Measurements from ENCODE around the gene TLL2. TPM values are rescaled to one million over a fixed set of nuclear protein-coding genes. Genes with fewer than 3 reads are reported as not detected.

TLL2 gene
- total RNA-seq, 2 donors from 2014 or later, result 0.28 to 0.32 TPM

DNA sequence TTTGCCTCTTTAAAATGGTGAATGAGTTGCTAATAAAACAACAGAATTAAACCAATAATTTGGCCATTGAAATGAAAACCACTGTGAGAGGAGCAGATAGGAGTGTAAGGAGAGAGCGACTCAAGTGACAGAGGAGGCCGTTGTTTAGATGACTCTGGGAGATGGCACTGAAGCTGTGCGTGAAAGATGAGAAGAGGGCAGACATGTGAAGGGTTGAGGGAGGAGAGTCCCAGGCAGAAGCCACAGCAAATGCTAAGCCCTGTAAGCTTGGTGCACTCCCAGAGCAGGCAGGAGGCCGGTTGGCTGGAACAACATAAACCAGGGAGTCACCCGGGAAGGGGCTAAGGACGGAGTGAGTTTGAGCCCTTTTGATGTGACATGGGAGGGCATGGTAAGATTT lies 154.1 kb downstream of the TLL2 start:
- no peak overlapping the region for H3K27ac ChIP-seq
- H3K9me3 ChIP-seq, result no peaks in the 10 kb centered on the region
- no peaks in the 10 kb centered on the region for H3K4me1 ChIP-seq (replicated peaks)
- TF ChIP-seq POLR2AphosphoS5 (IDR thresholded peaks at IDR 0.05) (no peak), POLR2A (IDR thresholded peaks at IDR 0.05) (no peak)
- TF ChIP-seq, protein P1, sequence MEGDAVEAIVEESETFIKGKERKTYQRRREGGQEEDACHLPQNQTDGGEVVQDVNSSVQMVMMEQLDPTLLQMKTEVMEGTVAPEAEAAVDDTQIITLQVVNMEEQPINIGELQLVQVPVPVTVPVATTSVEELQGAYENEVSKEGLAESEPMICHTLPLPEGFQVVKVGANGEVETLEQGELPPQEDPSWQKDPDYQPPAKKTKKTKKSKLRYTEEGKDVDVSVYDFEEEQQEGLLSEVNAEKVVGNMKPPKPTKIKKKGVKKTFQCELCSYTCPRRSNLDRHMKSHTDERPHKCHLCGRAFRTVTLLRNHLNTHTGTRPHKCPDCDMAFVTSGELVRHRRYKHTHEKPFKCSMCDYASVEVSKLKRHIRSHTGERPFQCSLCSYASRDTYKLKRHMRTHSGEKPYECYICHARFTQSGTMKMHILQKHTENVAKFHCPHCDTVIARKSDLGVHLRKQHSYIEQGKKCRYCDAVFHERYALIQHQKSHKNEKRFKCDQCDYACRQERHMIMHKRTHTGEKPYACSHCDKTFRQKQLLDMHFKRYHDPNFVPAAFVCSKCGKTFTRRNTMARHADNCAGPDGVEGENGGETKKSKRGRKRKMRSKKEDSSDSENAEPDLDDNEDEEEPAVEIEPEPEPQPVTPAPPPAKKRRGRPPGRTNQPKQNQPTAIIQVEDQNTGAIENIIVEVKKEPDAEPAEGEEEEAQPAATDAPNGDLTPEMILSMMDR (IDR thresholded peaks at IDR 0.05), result no peak
- intact Hi-C loops (cut with DNase I), result no loop called here
- DNase-seq (ENCODE audit: low spot score), result no peak
- H3K4me3 ChIP-seq, result no peak overlapping the region
- WGBS, result 66% methylated on average over 6 of the region's 6 CpGs
- H3K36me3 ChIP-seq, result no peaks in the 10 kb centered on the region
- H3K27me3 ChIP-seq (replicated peaks; ENCODE audit: insufficient read depth), result no peaks in the 10 kb centered on the region

DNA sequence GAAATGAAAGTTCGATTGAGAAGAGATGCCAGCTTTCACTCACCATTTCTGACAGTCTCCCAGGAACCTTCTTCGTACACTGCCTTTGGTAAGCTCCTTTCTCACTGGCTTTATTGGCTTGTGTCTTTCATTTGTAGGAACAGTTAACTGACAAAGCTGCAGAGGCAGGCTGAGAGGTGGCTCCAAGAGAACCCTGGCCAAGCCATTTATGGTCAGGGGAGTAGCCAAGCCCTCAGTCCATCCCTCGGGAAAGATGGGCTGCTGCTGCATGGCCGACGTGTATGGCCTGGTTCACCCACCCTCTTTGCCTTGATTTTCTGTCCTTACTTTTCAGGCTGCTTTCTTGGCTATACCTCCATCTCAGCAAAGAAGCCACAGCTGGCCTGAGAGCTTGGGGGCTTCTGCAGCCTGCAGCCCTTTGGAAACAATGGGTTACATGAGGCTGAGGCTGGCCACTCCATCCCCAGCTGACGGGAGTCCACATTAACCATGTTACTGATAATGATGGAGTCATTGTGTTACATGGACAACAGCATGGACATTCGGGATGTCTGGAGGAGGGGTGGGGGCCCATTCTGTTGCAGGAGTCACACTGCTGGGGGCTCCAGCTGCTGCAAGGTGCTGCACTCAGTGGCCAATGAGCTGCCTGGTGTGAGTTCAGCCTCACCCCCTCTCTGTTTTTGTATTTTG lies 154.7 kb downstream of the TLL2 start, which contains the start of gene OPALIN:
Gene OPALIN, minus strand, starts transcription at position 152 of the 690 bp plus-strand sequence. Its CDS starts 106 bp downstream, at position 46.
- no peak within 1 kb of the TSS for H3K27ac ChIP-seq
- no peak for TF ChIP-seq POLR2AphosphoS5 (IDR thresholded peaks at IDR 0.05)
- TF ChIP-seq POLR2A (IDR thresholded peaks at IDR 0.05), result no peak
- TF ChIP-seq, protein P1 (IDR thresholded peaks at IDR 0.05), result no peak
- H3K4me1 ChIP-seq (replicated peaks), result no peaks in the 10 kb centered on the region
- H3K27me3 ChIP-seq (replicated peaks; ENCODE audit: insufficient read depth), result no peaks in the 10 kb centered on the region
- no peak for DNase-seq (ENCODE audit: low spot score)
- intact Hi-C loops (cut with DNase I), result no loop called here
- H3K9me3 ChIP-seq, result no peaks in the 10 kb centered on the region
- WGBS, result 64% methylated on average over 7 of the region's 7 CpGs
- H3K36me3 ChIP-seq, result no peaks in the 10 kb centered on the region
- no peak within 1 kb of the TSS for H3K4me3 ChIP-seq

DNA sequence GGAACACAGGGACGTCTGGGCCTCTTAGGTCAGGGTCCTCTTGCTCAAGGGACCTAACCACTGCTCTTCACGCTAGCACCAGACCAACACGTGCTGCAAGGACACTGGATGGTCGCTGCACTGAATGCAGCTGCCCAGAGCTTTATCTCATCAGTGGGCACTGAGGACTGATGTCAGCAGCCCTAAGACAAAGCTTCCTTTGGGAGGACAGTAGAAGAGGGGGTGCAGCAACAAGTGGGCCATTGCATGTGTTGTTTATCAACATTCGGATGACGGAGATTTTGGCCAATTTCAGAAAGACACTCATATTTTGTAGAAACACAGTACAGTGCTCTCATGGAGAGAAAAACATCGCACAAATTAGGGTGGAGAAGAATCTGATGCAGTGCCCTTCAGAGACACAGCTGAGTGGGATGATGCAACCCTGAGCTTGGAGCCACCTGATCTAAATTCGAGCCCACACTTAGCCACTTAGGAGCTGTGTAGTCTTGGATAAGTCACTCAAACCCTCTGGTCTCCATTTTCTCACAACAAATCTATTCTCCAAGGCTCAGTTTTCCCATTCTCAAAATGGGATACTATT lies 156.6 kb downstream of the TLL2 start:
- H3K4me3 ChIP-seq, result no peak overlapping the region
- DNase-seq (ENCODE audit: low spot score), result no peak
- TF ChIP-seq, protein P1 (IDR thresholded peaks at IDR 0.05), result no peak
- no peak for TF ChIP-seq POLR2AphosphoS5 (IDR thresholded peaks at IDR 0.05)
- no peak for TF ChIP-seq POLR2A (IDR thresholded peaks at IDR 0.05)
- WGBS, result 74% methylated on average over 8 of the region's 8 CpGs
- H3K27me3 ChIP-seq (replicated peaks; ENCODE audit: insufficient read depth), result no peaks in the 10 kb centered on the region
- no peaks in the 10 kb centered on the region for H3K9me3 ChIP-seq
- no peak overlapping the region for H3K27ac ChIP-seq
- no peaks in the 10 kb centered on the region for H3K4me1 ChIP-seq (replicated peaks)
- H3K36me3 ChIP-seq, result no peaks in the 10 kb centered on the region
- intact Hi-C loops (cut with DNase I), result no loop called here

DNA sequence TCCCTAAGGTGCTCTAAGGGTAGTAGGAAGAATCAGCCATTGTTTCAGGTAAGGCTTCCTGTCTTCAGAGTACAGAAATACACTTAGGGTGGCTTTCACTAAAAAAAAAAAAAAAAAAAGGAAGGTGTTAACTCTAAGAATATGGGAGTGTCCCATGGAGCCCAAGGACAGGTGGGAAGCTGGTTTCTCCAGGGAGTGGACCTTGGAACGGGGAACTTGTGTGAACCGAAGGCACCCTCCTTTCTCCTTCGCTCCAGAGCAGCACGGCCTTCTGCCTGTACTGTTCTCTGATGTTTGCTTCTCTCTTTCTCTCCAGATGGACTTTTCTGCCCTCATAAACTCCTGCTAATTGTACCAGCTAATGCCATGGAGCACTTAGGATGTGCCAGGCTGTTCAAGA lies 161.1 kb downstream of the TLL2 start:
- 42% methylated on average over 4 of the region's 4 CpGs for WGBS
- Histone ChIP-seq H3K27ac (no peak overlapping the region), H3K4me3 (no peak overlapping the region), H3K4me1 (replicated peaks) (no peaks in the 10 kb centered on the region), H3K36me3 (no peaks in the 10 kb centered on the region), H3K27me3 (replicated peaks; ENCODE audit: insufficient read depth) (no peaks in the 10 kb centered on the region), H3K9me3 (no peaks in the 10 kb centered on the region)
- TF ChIP-seq POLR2A (IDR thresholded peaks at IDR 0.05) (no peak), POLR2AphosphoS5 (IDR thresholded peaks at IDR 0.05) (no peak)
- TF ChIP-seq, protein P1 (IDR thresholded peaks at IDR 0.05), result no peak
- intact Hi-C loops (cut with DNase I), result no loop called here
- no peak for DNase-seq (ENCODE audit: low spot score)

DNA sequence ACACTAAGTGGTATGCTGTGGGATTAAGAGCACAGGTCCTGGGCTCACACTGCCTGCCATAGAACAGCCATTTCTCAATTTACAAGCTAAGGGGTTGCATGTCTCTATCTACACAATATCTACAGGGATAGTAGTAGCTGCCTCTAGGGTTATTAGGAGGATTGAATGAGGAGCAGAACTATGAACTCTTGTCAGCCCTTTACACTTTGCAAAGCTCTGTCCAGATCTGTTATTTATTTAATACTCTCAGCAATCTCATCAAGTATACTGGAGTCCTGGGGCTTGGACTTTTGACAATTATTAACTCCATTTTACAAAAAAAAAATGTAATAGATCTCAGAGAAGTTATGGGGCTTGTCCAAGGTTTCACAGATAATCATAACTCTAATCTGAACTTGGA lies 161.7 kb downstream of the TLL2 start:
- no peaks in the 10 kb centered on the region for H3K36me3 ChIP-seq
- no peaks in the 10 kb centered on the region for H3K9me3 ChIP-seq
- TF ChIP-seq, protein P1 (IDR thresholded peaks at IDR 0.05), result no peak
- TF ChIP-seq POLR2A (IDR thresholded peaks at IDR 0.05) (no peak), POLR2AphosphoS5 (IDR thresholded peaks at IDR 0.05) (no peak)
- intact Hi-C loops (cut with DNase I), result no loop called here
- no peak for DNase-seq (ENCODE audit: low spot score)
- H3K27ac ChIP-seq, result no peak overlapping the region
- H3K4me1 ChIP-seq (replicated peaks), result no peaks in the 10 kb centered on the region
- H3K27me3 ChIP-seq (replicated peaks; ENCODE audit: insufficient read depth), result no peaks in the 10 kb centered on the region
- H3K4me3 ChIP-seq, result no peak overlapping the region
